Measurements from ENCODE around the gene MAST2. TPM values are rescaled to one million over a fixed set of nuclear protein-coding genes. Genes with fewer than 3 reads are reported as not detected.

Gene MAST2
- total and polyA plus RNA-seq, 2 of the 4 experiments (the other 2 are of a cell fraction): 14.2 to 41.0 TPM

DNA sequence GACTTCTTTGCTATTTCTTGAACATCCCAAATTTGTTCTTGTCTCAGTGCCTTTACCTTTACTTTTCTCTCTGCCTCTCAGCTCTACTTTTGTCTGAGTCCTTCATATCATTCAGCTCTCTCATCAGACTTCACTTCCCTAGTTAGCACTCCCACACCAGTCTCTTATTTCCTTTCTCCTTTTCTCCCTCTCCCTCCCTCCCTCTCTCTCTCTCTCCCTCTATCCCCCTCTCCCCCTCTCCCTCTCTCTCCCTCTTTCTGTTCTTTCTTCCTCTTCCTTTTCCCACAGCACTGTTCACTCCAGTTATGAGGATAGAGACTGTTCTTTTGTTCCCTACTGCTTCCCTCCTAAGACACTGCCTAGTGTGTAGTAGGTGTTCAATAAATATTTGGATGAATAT is 154.9 kb downstream of the MAST2 start:
- Histone ChIP-seq H3K9me3 (ENCODE audit: control insufficient read depth, insufficient read depth, low read length) (no peaks in the 10 kb centered on the region), H3K27ac (ENCODE audit: insufficient read depth, low read length) (no peak overlapping the region), H3K4me3 (ENCODE audit: insufficient read depth, low read depth, low read length) (no peak overlapping the region), H3K4me2 (ENCODE audit: low read depth, low read length) (no peak overlapping the region), H3K4ac (ENCODE audit: low read depth, low read length) (no peak overlapping the region), H4K5ac (ENCODE audit: low read depth, low read length) (no peak overlapping the region; the same call in 1 of the 2 replicates), H2BK20ac (ENCODE audit: low read depth, low read length) (peak overlapping the region; percentile 52; the same call in 1 of the 2 replicates), H3K27me3 (ENCODE audit: control insufficient read depth, insufficient read depth, low read length) (no peaks in the 10 kb centered on the region), H4K91ac (ENCODE audit: insufficient read depth, low read depth, low read length) (no peak overlapping the region), H3K23ac (ENCODE audit: low read depth, low read length) (no peak overlapping the region), H3K14ac (replicated peaks; ENCODE audit: low read depth, low read length) (no peak overlapping the region), H3K56ac (ENCODE audit: extremely low read depth, insufficient read depth, low read length) (no peak overlapping the region), H2BK5ac (ENCODE audit: low read depth, low read length, poor library complexity, severe bottlenecking) (no peak overlapping the region), H2AK9ac (replicated peaks; ENCODE audit: low read depth, low read length, poor library complexity) (no peak overlapping the region), H3K9me1 (ENCODE audit: insufficient read depth, low read length) (peaks cover 5% of the 10 kb centered on the region), H3K9ac (ENCODE audit: low read depth, low read length) (no peak overlapping the region), H3K4me1 (ENCODE audit: control insufficient read depth, insufficient read depth, low read length) (peaks cover 8% of the 10 kb centered on the region), H3K79me1 (ENCODE audit: low read depth in 1 of 2, low read length in 2 of 2) (peaks cover 9 to 28% of the 10 kb centered on the region in 2 experiments; a peak in 3 of 4 replicates), H2BK15ac (ENCODE audit: low read depth, low read length) (no peak overlapping the region), H4K8ac (ENCODE audit: low read depth in 2 of 2, low read length in 2 of 2) (no peak overlapping the region), H3K18ac (ENCODE audit: low read depth, low read length) (peak overlapping the region; percentile 85; the same call in 1 of the 2 replicates), H3K36me3 (ENCODE audit: control insufficient read depth, insufficient read depth, low read length) (peaks cover 5% of the 10 kb centered on the region), H4K20me1 (ENCODE audit: insufficient read depth, low read length) (0 out of 2 replicates have a peak, but pooled peaks cover 5% of the 10 kb centered on the region), H2BK120ac (ENCODE audit: low read depth, low read length) (no peak overlapping the region), H2AFZ (replicated peaks; ENCODE audit: low read length, poor library complexity) (no peak overlapping the region), H2AK5ac (ENCODE audit: low read depth, low read length) (no peak overlapping the region)
- ChIA-PET POLR2A (ENCODE audit: unreplicated experiment) (no interaction called here), CTCF (interaction anchor here (0.7 kb wide), 1 partner anchor 13 kb away, joined by 3 read pairs; no protein-coding TSS in a partner anchor)
- dilution Hi-C loops (cut with HindIII; ENCODE audit: low sequenced_read_pairs, unreplicated experiment) (no loop called here), intact Hi-C loops (cut with micrococcal nuclease) (no loop called here), in situ Hi-C loops (cut with MboI; ENCODE audit: low sequenced_read_pairs) (no loop called here)
- ATAC-seq (ENCODE audit: low read depth): no peak
- no peak for TF ChIP-seq CHD1 (IDR thresholded peaks at IDR 0.05; ENCODE audit: low read depth, low read length)
- TF ChIP-seq, protein P1, sequence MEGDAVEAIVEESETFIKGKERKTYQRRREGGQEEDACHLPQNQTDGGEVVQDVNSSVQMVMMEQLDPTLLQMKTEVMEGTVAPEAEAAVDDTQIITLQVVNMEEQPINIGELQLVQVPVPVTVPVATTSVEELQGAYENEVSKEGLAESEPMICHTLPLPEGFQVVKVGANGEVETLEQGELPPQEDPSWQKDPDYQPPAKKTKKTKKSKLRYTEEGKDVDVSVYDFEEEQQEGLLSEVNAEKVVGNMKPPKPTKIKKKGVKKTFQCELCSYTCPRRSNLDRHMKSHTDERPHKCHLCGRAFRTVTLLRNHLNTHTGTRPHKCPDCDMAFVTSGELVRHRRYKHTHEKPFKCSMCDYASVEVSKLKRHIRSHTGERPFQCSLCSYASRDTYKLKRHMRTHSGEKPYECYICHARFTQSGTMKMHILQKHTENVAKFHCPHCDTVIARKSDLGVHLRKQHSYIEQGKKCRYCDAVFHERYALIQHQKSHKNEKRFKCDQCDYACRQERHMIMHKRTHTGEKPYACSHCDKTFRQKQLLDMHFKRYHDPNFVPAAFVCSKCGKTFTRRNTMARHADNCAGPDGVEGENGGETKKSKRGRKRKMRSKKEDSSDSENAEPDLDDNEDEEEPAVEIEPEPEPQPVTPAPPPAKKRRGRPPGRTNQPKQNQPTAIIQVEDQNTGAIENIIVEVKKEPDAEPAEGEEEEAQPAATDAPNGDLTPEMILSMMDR (conservative IDR thresholded peaks at IDR 0.05; ENCODE audit: low read depth, low read length): no peak
- no peak for TF ChIP-seq MAZ (IDR thresholded peaks at IDR 0.05; ENCODE audit: borderline replicate concordance, low read depth, low read length)
- TF ChIP-seq NFE2L2 (IDR thresholded peaks at IDR 0.05; ENCODE audit: low read depth, low read length): no peak
- TF ChIP-seq RAD21 (IDR thresholded peaks at IDR 0.05; ENCODE audit: low read length): no peak
- TF ChIP-seq RCOR1 (IDR thresholded peaks at IDR 0.05; ENCODE audit: insufficient replicate concordance, low read length): no peak
- no peak for TF ChIP-seq MAFK (IDR thresholded peaks at IDR 0.05; ENCODE audit: low read depth, low read length)
- no peak for TF ChIP-seq RFX5 (IDR thresholded peaks at IDR 0.05; ENCODE audit: low read depth, low read length)
- no peak for TF ChIP-seq FOS (IDR thresholded peaks at IDR 0.05; ENCODE audit: low read depth, low read length)
- no peak for TF ChIP-seq POLR2A (IDR thresholded peaks at IDR 0.05; ENCODE audit: low read depth, low read length)
- no peak for TF ChIP-seq BHLHE40 (IDR thresholded peaks at IDR 0.05; ENCODE audit: low read depth, low read length)
- TF ChIP-seq, protein P2, sequence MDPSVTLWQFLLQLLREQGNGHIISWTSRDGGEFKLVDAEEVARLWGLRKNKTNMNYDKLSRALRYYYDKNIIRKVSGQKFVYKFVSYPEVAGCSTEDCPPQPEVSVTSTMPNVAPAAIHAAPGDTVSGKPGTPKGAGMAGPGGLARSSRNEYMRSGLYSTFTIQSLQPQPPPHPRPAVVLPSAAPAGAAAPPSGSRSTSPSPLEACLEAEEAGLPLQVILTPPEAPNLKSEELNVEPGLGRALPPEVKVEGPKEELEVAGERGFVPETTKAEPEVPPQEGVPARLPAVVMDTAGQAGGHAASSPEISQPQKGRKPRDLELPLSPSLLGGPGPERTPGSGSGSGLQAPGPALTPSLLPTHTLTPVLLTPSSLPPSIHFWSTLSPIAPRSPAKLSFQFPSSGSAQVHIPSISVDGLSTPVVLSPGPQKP (IDR thresholded peaks at IDR 0.05; ENCODE audit: borderline replicate concordance, low read depth, low read length): no peak
- no peak for TF ChIP-seq MXI1 (IDR thresholded peaks at IDR 0.05; ENCODE audit: borderline replicate concordance, low read depth, low read length)
- DNase-seq: no peak
- no TSS peak for BruUV-seq (replicated peaks)

All from IMR-90 (cell line).